ENCODE measurements around the gene FAM111B.
A peak's percentile ranks its signal among the peaks of the same experiment; 100 is the strongest.

FAM111B gene

DNA sequence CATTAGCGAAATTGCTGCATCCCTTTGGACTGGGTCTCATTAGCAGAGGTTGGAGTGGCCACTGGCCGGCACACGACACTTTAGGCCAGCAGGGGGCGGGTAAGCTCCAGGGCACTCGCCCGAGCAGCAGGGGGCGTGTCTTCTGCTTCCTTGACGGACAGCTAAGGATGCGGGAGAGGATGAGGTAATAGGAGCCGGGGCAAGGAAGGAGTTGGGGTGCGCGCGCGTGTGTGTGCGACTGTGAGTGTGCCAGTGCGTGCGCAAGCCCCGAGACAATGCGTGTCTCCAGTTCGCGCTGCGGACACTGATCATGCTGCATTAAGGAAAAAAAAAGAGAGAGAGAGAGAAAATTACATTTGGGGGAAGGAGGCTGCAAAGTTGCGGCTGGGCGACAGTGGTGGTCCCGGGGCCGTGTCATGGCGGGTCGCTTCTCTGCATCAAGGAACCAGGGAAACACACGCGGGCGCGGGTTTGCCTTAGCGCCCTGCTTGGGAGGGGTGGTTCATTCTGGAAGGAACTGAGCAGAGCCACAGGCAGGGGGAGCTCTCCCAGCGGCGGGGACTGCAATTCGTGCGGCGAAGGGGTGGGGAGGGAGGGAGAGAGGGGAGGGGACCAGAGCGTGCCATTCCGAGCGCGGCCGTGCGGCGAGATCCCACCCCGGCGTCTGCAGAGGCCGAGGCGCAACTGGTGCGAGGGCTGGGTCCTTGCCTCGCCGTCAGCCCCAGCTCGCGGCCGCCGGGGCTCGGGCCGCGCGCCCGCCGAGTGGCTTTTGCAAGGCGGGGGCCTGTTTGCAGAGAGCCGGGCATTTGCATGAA lies 64.7 kb downstream of the FAM111B start, which contains the start of gene DTX4:
Gene DTX4 (plus strand): TSS at position 625 of the 815 bp plus-strand sequence. CDS start 464 bp downstream, outside the sequence.
- CTCF ChIA-PET: interaction anchor here (0.6 to 2.5 kb wide), 36 partner anchors 9 to 1610 kb away, joined by 3 to 24 read pairs (median 4); partner anchors contain the start of genes CNTF and FAM111B
- TF ChIP-seq, protein P1, sequence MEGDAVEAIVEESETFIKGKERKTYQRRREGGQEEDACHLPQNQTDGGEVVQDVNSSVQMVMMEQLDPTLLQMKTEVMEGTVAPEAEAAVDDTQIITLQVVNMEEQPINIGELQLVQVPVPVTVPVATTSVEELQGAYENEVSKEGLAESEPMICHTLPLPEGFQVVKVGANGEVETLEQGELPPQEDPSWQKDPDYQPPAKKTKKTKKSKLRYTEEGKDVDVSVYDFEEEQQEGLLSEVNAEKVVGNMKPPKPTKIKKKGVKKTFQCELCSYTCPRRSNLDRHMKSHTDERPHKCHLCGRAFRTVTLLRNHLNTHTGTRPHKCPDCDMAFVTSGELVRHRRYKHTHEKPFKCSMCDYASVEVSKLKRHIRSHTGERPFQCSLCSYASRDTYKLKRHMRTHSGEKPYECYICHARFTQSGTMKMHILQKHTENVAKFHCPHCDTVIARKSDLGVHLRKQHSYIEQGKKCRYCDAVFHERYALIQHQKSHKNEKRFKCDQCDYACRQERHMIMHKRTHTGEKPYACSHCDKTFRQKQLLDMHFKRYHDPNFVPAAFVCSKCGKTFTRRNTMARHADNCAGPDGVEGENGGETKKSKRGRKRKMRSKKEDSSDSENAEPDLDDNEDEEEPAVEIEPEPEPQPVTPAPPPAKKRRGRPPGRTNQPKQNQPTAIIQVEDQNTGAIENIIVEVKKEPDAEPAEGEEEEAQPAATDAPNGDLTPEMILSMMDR (conservative IDR thresholded peaks at IDR 0.05; ENCODE audit: low read depth): peak; percentile 94
- peak; percentile 88 for DNase-seq (ENCODE audit: low spot score)
- H3K27ac ChIP-seq: peak within 1 kb of the TSS; percentile 93
- POLR2A ChIA-PET (ENCODE audit: low non-redundant PET): interaction anchor here (0.6 kb wide), 1 partner anchor 15 kb away, joined by 4 read pairs; no protein-coding TSS in a partner anchor

DNA sequence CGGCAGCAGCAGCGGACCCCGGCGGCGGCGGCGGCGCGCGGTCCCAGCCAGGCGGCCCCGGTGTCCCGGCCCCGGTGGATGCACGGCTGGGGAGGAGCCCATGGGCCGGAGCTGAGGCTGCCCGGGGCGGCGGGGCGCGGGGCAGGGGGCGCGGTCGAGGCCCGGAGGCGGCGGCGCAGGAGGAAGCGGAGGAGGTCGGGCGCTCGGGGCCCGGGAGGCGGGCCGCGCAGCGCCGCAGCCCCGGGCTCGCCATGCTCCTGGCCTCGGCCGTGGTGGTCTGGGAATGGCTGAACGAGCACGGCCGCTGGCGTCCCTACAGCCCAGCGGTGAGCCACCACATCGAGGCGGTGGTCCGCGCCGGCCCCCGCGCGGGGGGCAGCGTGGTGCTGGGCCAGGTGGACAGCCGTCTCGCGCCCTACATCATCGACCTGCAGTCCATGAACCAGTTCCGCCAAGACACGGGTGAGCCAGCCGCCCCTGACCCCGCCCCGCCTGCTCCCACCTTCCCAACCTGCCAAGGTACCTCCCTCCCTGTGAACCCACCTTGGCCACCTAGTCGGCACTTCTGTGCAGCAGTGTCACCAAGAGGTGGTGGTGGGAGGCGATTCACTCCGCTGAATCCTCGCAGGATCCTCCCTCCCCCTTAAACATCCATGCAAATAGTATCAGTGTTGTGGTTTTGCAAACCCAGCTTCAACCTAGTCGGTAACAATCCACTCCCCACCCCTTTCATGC lies 65.5 kb downstream of the FAM111B start:
- DNase-seq (ENCODE audit: low spot score): no peak
- CTCF ChIA-PET: interaction anchor here (0.6 to 2.5 kb wide), 20 partner anchors 8 to 502 kb away, joined by 3 to 24 read pairs (median 4); partner anchors contain the start of gene FAM111B
- peak overlapping the region; percentile 93 for H3K27ac ChIP-seq
- TF ChIP-seq, protein P1 (conservative IDR thresholded peaks at IDR 0.05; ENCODE audit: low read depth): no peak
- POLR2A ChIA-PET (ENCODE audit: low non-redundant PET): no interaction called here

DNA sequence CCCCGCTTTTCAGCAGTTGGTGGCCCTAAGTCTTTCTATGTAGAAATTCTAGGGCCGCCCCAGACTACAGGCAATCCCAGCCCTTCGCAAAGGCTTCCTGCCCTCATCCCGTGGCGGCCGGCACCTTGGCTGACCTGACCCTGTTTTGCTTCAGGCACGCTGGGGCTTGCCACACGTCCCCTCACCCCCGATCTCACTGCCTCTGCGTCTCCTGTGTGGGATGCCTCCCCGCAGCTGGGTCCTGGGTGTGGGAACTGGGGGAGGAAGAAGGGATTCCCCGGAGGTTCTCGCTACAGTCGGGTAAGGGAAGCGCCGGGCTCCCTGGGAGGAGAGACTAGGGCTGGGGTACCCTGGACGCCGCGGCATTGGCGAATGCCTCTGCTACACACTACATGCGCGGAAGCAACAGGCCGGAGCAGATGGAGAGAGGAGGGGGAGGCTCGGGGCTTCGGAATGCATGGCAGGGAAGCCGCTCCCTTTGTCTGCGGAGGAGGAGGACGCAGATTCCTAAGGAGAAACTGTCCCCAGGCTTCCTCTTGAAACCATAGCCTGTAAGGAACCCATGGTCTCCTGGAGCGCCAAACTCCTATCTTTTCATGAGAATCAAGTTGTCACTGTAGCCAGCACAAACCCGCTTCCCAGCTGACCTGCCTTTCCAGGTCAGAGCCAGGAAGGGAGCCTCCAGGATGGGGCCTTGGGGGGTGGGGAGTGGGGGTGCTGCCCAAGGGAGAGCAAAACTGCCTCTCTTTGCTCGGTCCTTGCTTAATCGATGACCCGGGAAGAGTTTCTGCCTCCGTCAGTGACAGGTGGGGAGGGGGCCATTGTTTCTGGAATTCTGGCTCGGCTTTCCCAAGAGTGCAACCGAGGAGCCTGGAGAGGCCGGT lies 66.3 kb downstream of the FAM111B start:
- peak; percentile 20 for DNase-seq (ENCODE audit: low spot score)
- TF ChIP-seq, protein P1 (conservative IDR thresholded peaks at IDR 0.05; ENCODE audit: low read depth): no peak
- peak overlapping the region; percentile 93 for H3K27ac ChIP-seq
- ChIA-PET POLR2A (ENCODE audit: low non-redundant PET) (interaction anchor here (0.7 kb wide), 1 partner anchor 496 kb away, joined by 9 read pairs; no protein-coding TSS in a partner anchor), CTCF (interaction anchor here (0.7 to 2.5 kb wide), 3 partner anchors 13 to 33 kb away, joined by 3 to 24 read pairs (median 15); no protein-coding TSS in a partner anchor)

DNA sequence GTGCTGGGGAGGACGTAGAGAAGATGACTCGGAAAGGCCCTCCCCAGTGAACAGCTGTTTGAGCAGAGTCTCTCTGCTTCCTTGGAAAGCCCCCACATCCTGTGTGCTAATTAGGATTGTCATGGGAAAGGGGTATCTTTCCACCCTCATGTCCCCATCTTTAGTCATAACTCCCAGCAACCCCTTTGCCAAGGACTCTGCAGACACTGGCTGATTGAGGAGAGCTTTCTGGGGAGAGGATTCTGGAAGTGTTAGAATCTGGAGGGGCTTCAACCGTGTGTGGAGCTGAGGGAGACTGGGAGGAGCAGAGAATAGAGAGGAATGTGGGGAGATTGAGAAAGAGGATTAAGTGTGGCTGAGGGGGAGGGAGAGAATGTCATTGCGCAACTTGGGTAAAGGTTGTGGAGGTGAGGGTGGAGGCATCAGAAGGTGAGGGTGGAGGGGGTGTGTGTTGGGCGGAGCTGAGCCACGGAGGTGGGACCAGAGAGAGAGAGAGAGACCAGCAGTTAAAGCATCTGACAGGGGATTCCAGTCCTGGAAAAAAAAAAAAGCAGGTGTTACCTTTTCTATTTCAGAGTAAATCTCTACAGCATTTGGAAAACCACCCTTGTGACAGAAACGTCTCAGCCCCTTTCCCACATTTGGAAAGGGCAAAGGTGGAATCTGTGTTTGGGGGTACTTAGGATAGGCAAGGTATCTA lies 67.1 kb downstream of the FAM111B start:
- TF ChIP-seq, protein P1 (conservative IDR thresholded peaks at IDR 0.05; ENCODE audit: low read depth): no peak
- ChIA-PET CTCF (interaction anchor here (0.6 to 1.6 kb wide), 4 partner anchors 12 to 91 kb away, joined by 3 to 6 read pairs (median 4); no protein-coding TSS in a partner anchor), POLR2A (ENCODE audit: low non-redundant PET) (interaction anchor here (0.7 kb wide), 1 partner anchor 496 kb away, joined by 9 read pairs; no protein-coding TSS in a partner anchor)
- peak; percentile 82 for DNase-seq (ENCODE audit: low spot score)
- H3K27ac ChIP-seq: peak overlapping the region; percentile 93

DNA sequence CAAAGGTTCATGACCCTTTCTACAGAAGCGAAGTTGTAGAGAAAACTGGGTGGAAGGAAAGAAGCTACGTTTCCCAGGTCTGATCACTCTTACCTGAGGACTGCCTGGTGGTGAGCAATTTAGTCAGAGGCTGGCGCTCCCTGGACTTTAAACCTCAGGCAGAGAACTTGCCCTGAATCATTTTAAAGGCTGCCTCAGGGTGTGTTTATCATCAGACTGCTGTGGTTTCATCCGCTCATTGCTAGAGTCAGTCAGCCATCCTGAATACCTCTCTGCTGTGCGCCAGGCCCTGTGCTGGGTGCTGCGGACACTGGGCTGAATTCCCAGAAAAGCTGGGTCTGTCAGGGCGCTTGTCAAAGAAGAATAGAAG lies 67.6 kb downstream of the FAM111B start:
- TF ChIP-seq, protein P1 (conservative IDR thresholded peaks at IDR 0.05; ENCODE audit: low read depth): no peak
- ChIA-PET CTCF (interaction anchor here (0.6 to 1.6 kb wide), 4 partner anchors 12 to 637 kb away, joined by 3 to 6 read pairs (median 4); no protein-coding TSS in a partner anchor), POLR2A (ENCODE audit: low non-redundant PET) (interaction anchor here (0.6 kb wide), 1 partner anchor 106 kb away, joined by 3 read pairs; no protein-coding TSS in a partner anchor)
- H3K27ac ChIP-seq: peak overlapping the region; percentile 93
- DNase-seq (ENCODE audit: low spot score): peak; percentile 75
